Suprapubic skin (tissue), 4 donors: ENCODE results near the gene DDX28. TPM values are rescaled to one million over a fixed set of nuclear protein-coding genes. Genes with fewer than 3 reads are reported as not detected.
"Not testable (repeated sequence)": the region's sequence is repeated elsewhere in the genome, so short reads cannot be mapped to it uniquely, and the experiment has no call there.

Experiments used
- DNase-seq, 2 donors: peaks; one replicate each; pipeline ENCODE4 v3.0.0-alpha.2; 2019; ENCODE audit warnings: low spot score in 2 of 2
- H3K27ac ChIP-seq: fragments of 200-600 bp; sonication (generic); one replicate; pipeline ENCODE4 v1.5.1; 2019
- H3K27me3 ChIP-seq: fragments of 200-600 bp; sonication (generic); one replicate; pipeline ENCODE4 v1.5.1; 2019
- H3K36me3 ChIP-seq: fragments of 200-600 bp; sonication (generic); one replicate; pipeline ENCODE4 v1.5.1; 2019
- H3K4me1 ChIP-seq: fragments of 200-600 bp; sonication (generic); one replicate; pipeline ENCODE4 v1.5.1; 2019
- H3K4me3 ChIP-seq: fragments of 200-600 bp; sonication (generic); one replicate; pipeline ENCODE4 v1.5.1; 2019; ENCODE audit warnings: mild to moderate bottlenecking
- H3K9me3 ChIP-seq: fragments of 200-600 bp; sonication (generic); one replicate; pipeline ENCODE4 v1.5.1; 2019
- EP300 ChIP-seq: sonication (generic); formaldehyde crosslinking; IDR thresholded peaks from one replicate; pipeline ENCODE4 v1.6.1; 2017; ENCODE audit warnings: antibody characterized with exemption
- POLR2A ChIP-seq, 2 donors: fragments of 450-650 bp; IDR thresholded peaks; one replicate each; pipeline ENCODE4 v1.6.1; 2017; ENCODE audit warnings: antibody characterized with exemption in 2 of 2, mild to moderate bottlenecking in 2 of 2, moderate library complexity in 2 of 2
- POLR2AphosphoS5 ChIP-seq, 3 donors: sonication (generic); formaldehyde crosslinking; IDR thresholded peaks; one replicate each; pipeline ENCODE4 v1.6.1; 2017; ENCODE audit warnings: antibody characterized with exemption in 3 of 3
- WGBS: methylation state at CpG from one replicate; pipeline ENCODE4 v1.1.5; 2018; 5-methylcytosine and 5-hydroxymethylcytosine counted together
- total RNA-seq, 4 donors: library from RNA; depleted of rRNA; stranded (reverse); fragments of >200 nt; gene quantifications; one replicate each; pipeline ENCODE4 v1.1.0, GENCODE V29; 2016
- TF ChIP-seq, protein P1 (sequence below), 2 donors: fragments of 200-600 bp in 1 of 2; fragments of 450-650 bp in 1 of 2; sonication (generic) in 1 of 2; IDR thresholded peaks; one replicate each; pipeline ENCODE4 v1.5.1; 2016 to 2019; ENCODE audit warnings: antibody characterized with exemption in 2 of 2, mild to moderate bottlenecking in 1 of 2, moderate library complexity in 1 of 2

The DDX28 gene
- total RNA-seq, 4 donors from 2014 or later: 9.0 to 22.5 (median 13.0) TPM

GRCh38 chr16:67976205-67976604 is 46.8 kb downstream of the DDX28 start:
- no peaks in the 10 kb centered on the region for H3K4me1 ChIP-seq
- 100% methylated on average over 2 of the region's 2 CpGs for WGBS
- H3K27ac ChIP-seq: no peak overlapping the region
- no peak overlapping the region for H3K4me3 ChIP-seq
- no peaks in the 10 kb centered on the region for H3K9me3 ChIP-seq
- H3K36me3 ChIP-seq: no peaks in the 10 kb centered on the region
- DNase-seq: no peak
- H3K27me3 ChIP-seq: peaks cover 6% of the 10 kb centered on the region
- no peak for TF ChIP-seq POLR2AphosphoS5 (IDR thresholded peaks at IDR 0.05)
- no peak for TF ChIP-seq POLR2A (IDR thresholded peaks at IDR 0.05)
- no peak for TF ChIP-seq EP300
- TF ChIP-seq, protein P1, sequence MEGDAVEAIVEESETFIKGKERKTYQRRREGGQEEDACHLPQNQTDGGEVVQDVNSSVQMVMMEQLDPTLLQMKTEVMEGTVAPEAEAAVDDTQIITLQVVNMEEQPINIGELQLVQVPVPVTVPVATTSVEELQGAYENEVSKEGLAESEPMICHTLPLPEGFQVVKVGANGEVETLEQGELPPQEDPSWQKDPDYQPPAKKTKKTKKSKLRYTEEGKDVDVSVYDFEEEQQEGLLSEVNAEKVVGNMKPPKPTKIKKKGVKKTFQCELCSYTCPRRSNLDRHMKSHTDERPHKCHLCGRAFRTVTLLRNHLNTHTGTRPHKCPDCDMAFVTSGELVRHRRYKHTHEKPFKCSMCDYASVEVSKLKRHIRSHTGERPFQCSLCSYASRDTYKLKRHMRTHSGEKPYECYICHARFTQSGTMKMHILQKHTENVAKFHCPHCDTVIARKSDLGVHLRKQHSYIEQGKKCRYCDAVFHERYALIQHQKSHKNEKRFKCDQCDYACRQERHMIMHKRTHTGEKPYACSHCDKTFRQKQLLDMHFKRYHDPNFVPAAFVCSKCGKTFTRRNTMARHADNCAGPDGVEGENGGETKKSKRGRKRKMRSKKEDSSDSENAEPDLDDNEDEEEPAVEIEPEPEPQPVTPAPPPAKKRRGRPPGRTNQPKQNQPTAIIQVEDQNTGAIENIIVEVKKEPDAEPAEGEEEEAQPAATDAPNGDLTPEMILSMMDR (IDR thresholded peaks at IDR 0.05): no peak

GRCh38 chr16:67975321-67976105 is 47.5 kb downstream of the DDX28 start:
- Histone ChIP-seq H3K4me1 (no peaks in the 10 kb centered on the region), H3K36me3 (no peaks in the 10 kb centered on the region), H3K9me3 (no peaks in the 10 kb centered on the region), H3K27me3 (peaks cover 6% of the 10 kb centered on the region), H3K4me3 (no peak overlapping the region), H3K27ac (no peak overlapping the region)
- DNase-seq: no peak
- no peak for TF ChIP-seq EP300
- no peak for TF ChIP-seq POLR2AphosphoS5 (IDR thresholded peaks at IDR 0.05)
- TF ChIP-seq POLR2A (IDR thresholded peaks at IDR 0.05): no peak
- TF ChIP-seq, protein P1 (IDR thresholded peaks at IDR 0.05): no peak
- WGBS: 76% methylated on average over 12 of the region's 14 CpGs

DNA sequence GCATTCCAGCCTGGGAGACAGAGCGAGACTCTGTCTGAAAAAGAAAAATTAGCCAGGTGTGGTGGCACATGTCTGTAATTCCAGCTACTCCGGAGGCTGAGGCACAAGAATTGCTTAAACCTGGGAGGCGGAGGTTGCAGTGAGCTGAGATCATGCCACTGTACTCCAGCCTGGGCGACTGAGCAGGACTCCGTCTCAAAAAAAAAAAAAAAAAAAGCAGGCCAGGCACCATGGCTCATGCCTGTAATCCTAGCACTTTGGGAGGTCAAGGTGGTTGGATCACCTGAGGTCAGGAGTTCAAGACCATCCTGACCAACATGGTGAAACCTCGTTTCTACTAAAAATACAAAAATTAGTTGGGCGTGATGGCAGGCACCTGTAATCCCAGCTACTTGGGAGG is 50.7 kb downstream of the DDX28 start:
- not testable (repeated sequence) for H3K27ac ChIP-seq, H3K36me3 ChIP-seq, H3K9me3 ChIP-seq, DNase-seq, H3K4me3 ChIP-seq, H3K27me3 ChIP-seq
- peaks cover 13% of the 10 kb centered on the region for H3K4me1 ChIP-seq
- WGBS: 92% methylated on average over 7 of the region's 7 CpGs

GRCh38 chr16:67971111-67971510 is 51.9 kb downstream of the DDX28 start:
- Histone ChIP-seq H3K4me1 (peaks cover 25% of the 10 kb centered on the region), H3K36me3 (no peaks in the 10 kb centered on the region), H3K27me3 (no peaks in the 10 kb centered on the region), H3K4me3 (no peak overlapping the region), H3K27ac (no peak overlapping the region), H3K9me3 (no peaks in the 10 kb centered on the region)
- no peak for TF ChIP-seq POLR2A (IDR thresholded peaks at IDR 0.05)
- no peak for TF ChIP-seq POLR2AphosphoS5 (IDR thresholded peaks at IDR 0.05)
- WGBS: 92% methylated on average over 9 of the region's 9 CpGs
- DNase-seq: no peak

Other genes starting within 250 kb of the DDX28 start
- gene RANBP10, start 216.7 kb downstream of the DDX28 start, total RNA-seq: 10 to 100 TPM; 18.4 to 35.2 (median 27.6) TPM
- gene TSNAXIP1, start 216.3 kb downstream of the DDX28 start, total RNA-seq: 1 to 10 TPM in 2 of 4 donors, under 1 TPM in 2; 0.34 to 1.4 (median 0.87) TPM
- 10 to 100 TPM; 45.7 to 92.0 (median 76.4) TPM for gene THAP11, start 180.9 kb downstream of the DDX28 start, total RNA-seq
- gene NUTF2, start 176.3 kb downstream of the DDX28 start, total RNA-seq: 100 to 1,000 TPM; 101 to 161 (median 113) TPM
- 100 to 1,000 TPM; 140 to 311 (median 201) TPM for gene CENPT, start 175.5 kb downstream of the DDX28 start, total RNA-seq
- gene EDC4, start 150.2 kb downstream of the DDX28 start, total RNA-seq: 100 to 1,000 TPM in 1 of 4 donors, 10 to 100 TPM in 3; 59.5 to 110 (median 68.0) TPM
- 1 to 10 TPM in 3 of 4 donors, not detected in 1; 4.3 to 5.6 (median 4.7) TPM for gene NRN1L, start 138.3 kb downstream of the DDX28 start, total RNA-seq
- 10 to 100 TPM; 16.4 to 26.9 (median 24.5) TPM for gene PSKH1, start 130.0 kb downstream of the DDX28 start, total RNA-seq
- 1 to 10 TPM in 3 of 4 donors, under 1 TPM in 1; 0.55 to 2.7 (median 1.8) TPM for gene CTRL, start 91.4 kb downstream of the DDX28 start, total RNA-seq
- gene PSMB10, start 86.4 kb downstream of the DDX28 start, total RNA-seq: 10 to 100 TPM; 13.5 to 31.2 (median 16.3) TPM
- 10 to 100 TPM; 10.6 to 61.4 (median 22.6) TPM for gene LCAT, start 79.1 kb downstream of the DDX28 start, total RNA-seq
- gene SLC12A4, start 54.6 kb downstream of the DDX28 start, total RNA-seq: 100 to 1,000 TPM in 1 of 4 donors, 10 to 100 TPM in 3; 31.2 to 165 (median 72.2) TPM
- not detected for gene DPEP3, start 42.7 kb downstream of the DDX28 start, total RNA-seq
- gene DPEP2, start 23.7 kb downstream of the DDX28 start, total RNA-seq: under 1 TPM in 1 of 4 donors, not detected in 3; 0.56 TPM
- not detected for gene DPEP2NB, start 7.3 kb downstream of the DDX28 start, total RNA-seq
- 10 to 100 TPM; 14.4 to 21.6 (median 15.5) TPM for gene DUS2, start 52 bp upstream of the DDX28 start, total RNA-seq
- 10 to 100 TPM; 32.7 to 58.1 (median 36.9) TPM for gene NFATC3, start 62.1 kb upstream of the DDX28 start, total RNA-seq
- 100 to 1,000 TPM in 2 of 4 donors, 10 to 100 TPM in 2; 77.0 to 133 (median 99.7) TPM for gene ESRP2, start 212.9 kb upstream of the DDX28 start, total RNA-seq
- gene PLA2G15, start 222.1 kb upstream of the DDX28 start, total RNA-seq: 10 to 100 TPM; 11.2 to 26.6 (median 23.6) TPM
- gene SLC7A6, start 241.3 kb upstream of the DDX28 start, total RNA-seq: 100 to 1,000 TPM in 1 of 4 donors, 10 to 100 TPM in 3; 31.5 to 167 (median 49.0) TPM